ENCODE data around the gene DUOX1.

DNA sequence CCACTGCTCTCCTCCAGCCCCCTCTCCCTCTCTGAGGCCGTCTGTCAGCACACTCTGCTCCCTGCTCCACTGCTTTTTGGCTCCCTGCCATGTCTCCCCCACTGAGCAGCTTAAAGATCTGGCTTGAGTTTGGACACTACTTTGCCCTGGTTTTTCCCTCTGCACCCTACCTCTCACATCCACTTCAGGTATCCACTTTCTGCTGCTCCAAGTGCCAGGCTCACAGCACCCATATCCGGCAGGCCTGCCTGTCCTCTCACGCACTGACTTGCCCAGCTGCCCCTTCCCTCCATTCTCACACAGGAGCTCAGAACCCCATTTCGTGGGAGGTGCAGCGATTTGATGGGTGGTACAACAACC is 3.7 kb downstream of the DUOX1 start:
- no peak for TF ChIP-seq EP300 (IDR thresholded peaks at IDR 0.05; ENCODE audit: borderline replicate concordance in 1 of 2, low read depth in 1 of 2, low read length in 1 of 2)
- no peak for TF ChIP-seq POLR2AphosphoS5 (IDR thresholded peaks at IDR 0.05; ENCODE audit: low read depth, low read length)
- TF ChIP-seq, protein P1, sequence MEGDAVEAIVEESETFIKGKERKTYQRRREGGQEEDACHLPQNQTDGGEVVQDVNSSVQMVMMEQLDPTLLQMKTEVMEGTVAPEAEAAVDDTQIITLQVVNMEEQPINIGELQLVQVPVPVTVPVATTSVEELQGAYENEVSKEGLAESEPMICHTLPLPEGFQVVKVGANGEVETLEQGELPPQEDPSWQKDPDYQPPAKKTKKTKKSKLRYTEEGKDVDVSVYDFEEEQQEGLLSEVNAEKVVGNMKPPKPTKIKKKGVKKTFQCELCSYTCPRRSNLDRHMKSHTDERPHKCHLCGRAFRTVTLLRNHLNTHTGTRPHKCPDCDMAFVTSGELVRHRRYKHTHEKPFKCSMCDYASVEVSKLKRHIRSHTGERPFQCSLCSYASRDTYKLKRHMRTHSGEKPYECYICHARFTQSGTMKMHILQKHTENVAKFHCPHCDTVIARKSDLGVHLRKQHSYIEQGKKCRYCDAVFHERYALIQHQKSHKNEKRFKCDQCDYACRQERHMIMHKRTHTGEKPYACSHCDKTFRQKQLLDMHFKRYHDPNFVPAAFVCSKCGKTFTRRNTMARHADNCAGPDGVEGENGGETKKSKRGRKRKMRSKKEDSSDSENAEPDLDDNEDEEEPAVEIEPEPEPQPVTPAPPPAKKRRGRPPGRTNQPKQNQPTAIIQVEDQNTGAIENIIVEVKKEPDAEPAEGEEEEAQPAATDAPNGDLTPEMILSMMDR (IDR thresholded peaks at IDR 0.05), result no peak
